HG03045 (cell line): ENCODE data around the gene ZNHIT3.
A peak's percentile ranks its signal among the peaks of the same experiment; 100 is the strongest.

Source experiments
- ATAC-seq: cut with Tn5 transposase; IDR thresholded peaks from one replicate; pipeline ENCODE4 v1.9.1; 2021; ENCODE audit warnings: mild to moderate bottlenecking, moderate library complexity; ENCODE audit not compliant: unreplicated experiment

ZNHIT3 gene

GRCh38 chr17:36509272-36509985 lies 22.9 kb downstream of the ZNHIT3 start:
- ATAC-seq: no peak

GRCh38 chr17:36510636-36511035 lies 24.2 kb downstream of the ZNHIT3 start:
- ATAC-seq: no peak

GRCh38 chr17:36511216-36511615 lies 24.7 kb downstream of the ZNHIT3 start:
- ATAC-seq: no peak

GRCh38 chr17:36512641-36513040 lies 26.2 kb downstream of the ZNHIT3 start:
- no peak for ATAC-seq

GRCh38 chr17:36514856-36515255 lies 28.4 kb downstream of the ZNHIT3 start:
- no peak for ATAC-seq

GRCh38 chr17:36515837-36516236 lies 29.4 kb downstream of the ZNHIT3 start:
- no peak for ATAC-seq

GRCh38 chr17:36523113-36523512 lies 36.6 kb downstream of the ZNHIT3 start:
- ATAC-seq: no peak

GRCh38 chr17:36524428-36524876 lies 38.0 kb downstream of the ZNHIT3 start:
- no peak for ATAC-seq

GRCh38 chr17:36525113-36525512 lies 38.6 kb downstream of the ZNHIT3 start:
- ATAC-seq: no peak

GRCh38 chr17:36525888-36526287 lies 39.4 kb downstream of the ZNHIT3 start:
- no peak for ATAC-seq

- ATAC-seq: no peak
Observed at GRCh38 chr17:36527621-36528250, 41.3 kb downstream of the ZNHIT3 start.

- ATAC-seq: no peak
Observed at GRCh38 chr17:36529121-36529520, 42.6 kb downstream of the ZNHIT3 start.

GRCh38 chr17:36532435-36532975 lies 46.0 kb downstream of the ZNHIT3 start:
- ATAC-seq: no peak

GRCh38 chr17:36533935-36534839 lies 47.7 kb downstream of the ZNHIT3 start:
- peak; percentile 31 for ATAC-seq

- ATAC-seq: peak; percentile 83
Observed at GRCh38 chr17:36534840-36535668, 48.6 kb downstream of the ZNHIT3 start, which contains the start of the genes MYO19 and PIGW. TSS of gene MYO19 (minus strand) at chr17:36534868. CDS start at chr17:36532538, 2,330 bp downstream. TSS of gene PIGW (plus strand) at chr17:36534987. CDS start at chr17:36537102, 2,115 bp downstream.

GRCh38 chr17:36535669-36536081 lies 49.2 kb downstream of the ZNHIT3 start:
- ATAC-seq: peak; percentile 14

- ATAC-seq: no peak
Observed at GRCh38 chr17:36540696-36541095, 54.2 kb downstream of the ZNHIT3 start.

GRCh38 chr17:36542755-36543154 lies 56.3 kb downstream of the ZNHIT3 start:
- no peak for ATAC-seq

GRCh38 chr17:36544044-36544306 lies 57.5 kb downstream of the ZNHIT3 start:
- ATAC-seq: no peak

- ATAC-seq: peak; percentile 61
Observed at GRCh38 chr17:36544307-36545076, 58.0 kb downstream of the ZNHIT3 start, which contains the start of gene GGNBP2. TSS of gene GGNBP2 (plus strand) at chr17:36544919. CDS start at chr17:36545725, 806 bp downstream.
